Tibial artery (tissue), 4 donors: ENCODE measurements around the gene SLIT3.

ENCODE experiments used
- DNase-seq, 2 donors: peaks; one replicate each; pipeline ENCODE4 v3.0.0-alpha.2; 2019
- H3K27ac ChIP-seq, 2 donors: fragments of 200-600 bp; sonication (generic) in 1 of 2; 1 replicate in 1 of 2; 2 replicates in 1 of 2; pipeline ENCODE4 v1.5.1; 2018 to 2019; ENCODE audit warnings: mild to moderate bottlenecking in 1 of 2
- H3K27me3 ChIP-seq, 2 donors: fragments of 200-600 bp; sonication (generic) in 1 of 2; one replicate each; pipeline versions ENCODE4 v1.5.1 to v1.6.0; 2016 to 2019
- H3K36me3 ChIP-seq, 3 donors: fragments of 200-600 bp; sonication (generic) in 2 of 3; one replicate each; pipeline ENCODE4 v1.5.1; 2016 to 2019; ENCODE audit warnings: mild to moderate bottlenecking in 2 of 3
- H3K4me1 ChIP-seq, 4 donors: fragments of 200-600 bp; sonication (generic) in 2 of 4; 1 replicate in 3 of 4; 2 replicates in 1 of 4; pipeline ENCODE4 v1.5.1; 2016 to 2019
- H3K4me3 ChIP-seq, 2 donors: fragments of 200-600 bp; sonication (generic) in 1 of 2; 1 replicate in 1 of 2; 2 replicates in 1 of 2; pipeline ENCODE4 v1.5.1; 2018 to 2019; ENCODE audit warnings: mild to moderate bottlenecking in 2 of 2
- H3K9me3 ChIP-seq, 3 donors: fragments of 200-600 bp; sonication (generic) in 1 of 3; one replicate each; pipeline ENCODE4 v1.5.1; 2016 to 2019
- intact Hi-C: fragments of 100-400 bp; cut with DNase I; formaldehyde crosslinking; loops from one replicate; pipeline ENCODE4 v1.15.0; 2023; ENCODE audit warnings: low total_unique reads
- TF ChIP-seq, protein P1 (sequence below), 2 experiments: fragments of 200-600 bp in 1 of 2; fragments of 450-650 bp in 1 of 2; IDR thresholded peaks; one replicate each; pipeline ENCODE4 v1.5.1; 2017 to 2019; ENCODE audit warnings: antibody characterized with exemption in 2 of 2, mild to moderate bottlenecking in 1 of 2, moderate library complexity in 1 of 2

The SLIT3 gene

GRCh38 chr5:168613996-168614395 is 686.9 kb downstream of the SLIT3 start:
- H3K27me3 ChIP-seq: no peaks in the 10 kb centered on the region
- H3K36me3 ChIP-seq: no peaks in the 10 kb centered on the region
- H3K4me1 ChIP-seq: no peaks in the 10 kb centered on the region
- no peaks in the 10 kb centered on the region for H3K9me3 ChIP-seq
- intact Hi-C loops: no loop called here
- TF ChIP-seq, protein P1, sequence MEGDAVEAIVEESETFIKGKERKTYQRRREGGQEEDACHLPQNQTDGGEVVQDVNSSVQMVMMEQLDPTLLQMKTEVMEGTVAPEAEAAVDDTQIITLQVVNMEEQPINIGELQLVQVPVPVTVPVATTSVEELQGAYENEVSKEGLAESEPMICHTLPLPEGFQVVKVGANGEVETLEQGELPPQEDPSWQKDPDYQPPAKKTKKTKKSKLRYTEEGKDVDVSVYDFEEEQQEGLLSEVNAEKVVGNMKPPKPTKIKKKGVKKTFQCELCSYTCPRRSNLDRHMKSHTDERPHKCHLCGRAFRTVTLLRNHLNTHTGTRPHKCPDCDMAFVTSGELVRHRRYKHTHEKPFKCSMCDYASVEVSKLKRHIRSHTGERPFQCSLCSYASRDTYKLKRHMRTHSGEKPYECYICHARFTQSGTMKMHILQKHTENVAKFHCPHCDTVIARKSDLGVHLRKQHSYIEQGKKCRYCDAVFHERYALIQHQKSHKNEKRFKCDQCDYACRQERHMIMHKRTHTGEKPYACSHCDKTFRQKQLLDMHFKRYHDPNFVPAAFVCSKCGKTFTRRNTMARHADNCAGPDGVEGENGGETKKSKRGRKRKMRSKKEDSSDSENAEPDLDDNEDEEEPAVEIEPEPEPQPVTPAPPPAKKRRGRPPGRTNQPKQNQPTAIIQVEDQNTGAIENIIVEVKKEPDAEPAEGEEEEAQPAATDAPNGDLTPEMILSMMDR (IDR thresholded peaks at IDR 0.05): no peak
- DNase-seq: no peak
- H3K27ac ChIP-seq: no peak overlapping the region
- H3K4me3 ChIP-seq: no peak overlapping the region

GRCh38 chr5:168613396-168613795 is 687.5 kb downstream of the SLIT3 start:
- no peak overlapping the region for H3K4me3 ChIP-seq
- no peaks in the 10 kb centered on the region for H3K4me1 ChIP-seq
- H3K27me3 ChIP-seq: no peaks in the 10 kb centered on the region
- H3K27ac ChIP-seq: no peak overlapping the region
- DNase-seq: no peak
- intact Hi-C loops: no loop called here
- no peaks in the 10 kb centered on the region for H3K9me3 ChIP-seq
- TF ChIP-seq, protein P1 (IDR thresholded peaks at IDR 0.05): no peak
- no peaks in the 10 kb centered on the region for H3K36me3 ChIP-seq

DNA sequence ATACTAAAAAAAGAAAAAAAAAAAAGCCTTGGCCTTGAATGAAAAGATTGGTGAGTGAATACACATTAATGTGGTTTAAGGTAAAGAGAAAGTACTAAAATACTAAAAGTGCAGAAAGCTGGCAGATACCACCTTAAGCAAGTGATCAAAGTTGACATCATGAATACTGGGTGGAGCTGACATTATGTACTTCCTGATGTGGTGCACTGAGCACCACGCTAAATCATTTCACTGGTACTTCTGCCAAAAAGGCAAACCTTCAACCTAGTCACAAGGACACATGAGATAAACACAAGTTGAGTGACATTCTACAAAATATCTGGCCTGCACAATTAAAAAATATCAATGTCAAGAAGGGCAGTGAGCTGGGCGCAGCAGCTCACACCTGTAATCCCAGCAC is 687.9 kb downstream of the SLIT3 start:
- H3K27ac ChIP-seq: no peak overlapping the region
- no peaks in the 10 kb centered on the region for H3K4me1 ChIP-seq
- no peak overlapping the region for H3K4me3 ChIP-seq
- intact Hi-C loops: no loop called here
- no peaks in the 10 kb centered on the region for H3K27me3 ChIP-seq
- TF ChIP-seq, protein P1 (IDR thresholded peaks at IDR 0.05): no peak
- H3K9me3 ChIP-seq: no peaks in the 10 kb centered on the region
- no peak for DNase-seq
- no peaks in the 10 kb centered on the region for H3K36me3 ChIP-seq

DNA sequence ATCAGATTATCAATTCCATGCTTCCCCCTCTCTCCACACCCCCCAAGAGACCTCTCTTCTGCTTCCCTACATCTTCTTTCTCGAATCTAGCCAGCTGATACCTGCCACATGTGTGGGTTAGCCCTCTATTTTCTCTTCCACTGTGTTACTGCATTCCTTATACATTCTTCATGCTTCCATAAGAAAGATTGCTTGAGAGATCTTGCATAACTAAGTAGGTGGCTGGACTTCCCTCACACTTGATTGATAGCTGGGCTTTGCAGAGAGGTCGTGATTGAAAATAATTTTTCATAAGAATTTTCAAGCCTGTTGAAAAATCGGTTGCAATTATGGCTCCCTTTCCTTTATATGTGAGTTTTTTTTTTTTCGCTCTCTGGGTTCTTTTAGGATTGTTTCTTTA is 688.8 kb downstream of the SLIT3 start:
- DNase-seq: no peak
- Histone ChIP-seq H3K27me3 (no peaks in the 10 kb centered on the region), H3K27ac (no peak overlapping the region), H3K4me3 (no peak overlapping the region), H3K9me3 (no peaks in the 10 kb centered on the region), H3K36me3 (no peaks in the 10 kb centered on the region), H3K4me1 (no peaks in the 10 kb centered on the region)
- intact Hi-C loops: no loop called here
- TF ChIP-seq, protein P1 (IDR thresholded peaks at IDR 0.05): no peak
